Liver (tissue), 9 donors: ENCODE results near the gene MAVS. TPM values are rescaled to one million over a fixed set of nuclear protein-coding genes. Genes with fewer than 3 reads are reported as not detected.

Experiments used
- DNase-seq: peaks from one replicate; pipeline ENCODE4 v3.0.0-alpha.2; 2017; ENCODE audit warnings: low spot score
- H3K27ac ChIP-seq, 2 donors: one replicate each; pipeline ENCODE4 v1.7.0; 2013; ENCODE audit warnings: inconsistent platforms in 2 of 2, low read length in 2 of 2, control low read depth in 1 of 2, low read depth in 1 of 2, mild to moderate bottlenecking in 1 of 2
- H3K27me3 ChIP-seq, 4 donors: one replicate each; pipeline versions ENCODE4 v1.6.1 to v1.7.0; 2013; ENCODE audit warnings: low read length in 3 of 4, inconsistent platforms in 1 of 4, mild to moderate bottlenecking in 1 of 4, moderate library complexity in 1 of 4; ENCODE audit not compliant: control insufficient read depth in 4 of 4, insufficient read depth in 4 of 4
- H3K36me3 ChIP-seq, 4 donors: one replicate each; pipeline versions ENCODE4 v1.6.1 to v1.7.0; 2013; ENCODE audit warnings: low read length in 3 of 4, mild to moderate bottlenecking in 3 of 4, low read depth in 1 of 4, moderate library complexity in 1 of 4; ENCODE audit not compliant: control insufficient read depth in 4 of 4, insufficient read depth in 3 of 4
- H3K4me1 ChIP-seq, 4 donors: one replicate each; pipeline versions ENCODE4 v1.6.1 to v1.7.0; 2013; ENCODE audit warnings: low read length in 3 of 4, mild to moderate bottlenecking in 3 of 4, moderate library complexity in 1 of 4; ENCODE audit not compliant: control insufficient read depth in 4 of 4, insufficient read depth in 4 of 4
- H3K4me3 ChIP-seq, 3 donors: one replicate each; pipeline versions ENCODE4 v1.6.1 to v1.7.0; 2013; ENCODE audit warnings: low read length in 3 of 3, control low read depth in 1 of 3, low read depth in 1 of 3, mild to moderate bottlenecking in 1 of 3
- H3K9ac ChIP-seq, 2 donors: one replicate each; pipeline ENCODE4 v1.7.0; 2013; ENCODE audit warnings: low read length in 2 of 2, mild to moderate bottlenecking in 2 of 2, moderate library complexity in 2 of 2, control low read depth in 1 of 2, low read depth in 1 of 2
- H3K9me3 ChIP-seq, 4 donors: one replicate each; pipeline versions ENCODE4 v1.6.1 to v1.7.0; 2013; ENCODE audit warnings: low read length in 3 of 4; ENCODE audit not compliant: control insufficient read depth in 4 of 4
- ATF3 ChIP-seq: IDR thresholded peaks from 2 replicates; pipeline ENCODE4 v1.6.1; 2016; ENCODE audit warnings: antibody characterized with exemption
- CTCF ChIP-seq: fragments of 150-350 bp; IDR thresholded peaks from 2 replicates; pipeline ENCODE4 v1.5.1; 2017; ENCODE audit warnings: improper control_type of control experiment, low read depth, low read length; ENCODE audit not compliant: missing input control
- EGR1 ChIP-seq, 2 donors: IDR thresholded peaks; 2 replicates each; pipeline ENCODE4 v1.6.1; 2016 to 2018; ENCODE audit warnings: antibody characterized with exemption in 2 of 2, low read depth in 2 of 2
- FOXA1 ChIP-seq: IDR thresholded peaks from 2 replicates; pipeline ENCODE4 v1.6.1; 2016; ENCODE audit warnings: antibody characterized with exemption
- FOXA2 ChIP-seq: IDR thresholded peaks from 2 replicates; pipeline ENCODE4 v1.6.1; 2016; ENCODE audit warnings: antibody characterized with exemption
- GABPA ChIP-seq, 2 donors: IDR thresholded peaks in 1 of 2; conservative IDR thresholded peaks in 1 of 2; 2 replicates each; pipeline ENCODE4 v1.6.1; 2016; ENCODE audit warnings: antibody characterized with exemption in 2 of 2, mild to moderate bottlenecking in 1 of 2, moderate library complexity in 1 of 2
- HNF4A ChIP-seq, 2 donors: conservative IDR thresholded peaks; 2 replicates each; pipeline ENCODE4 v1.6.1; 2016; ENCODE audit warnings: antibody characterized with exemption in 2 of 2, mild to moderate bottlenecking in 2 of 2
- HNF4G ChIP-seq: IDR thresholded peaks from 2 replicates; pipeline ENCODE4 v1.6.1; 2016; ENCODE audit warnings: antibody characterized with exemption
- MAX ChIP-seq: IDR thresholded peaks from 2 replicates; pipeline ENCODE4 v1.6.1; 2016; ENCODE audit warnings: antibody characterized with exemption
- NR2F2 ChIP-seq: IDR thresholded peaks from 2 replicates; pipeline ENCODE4 v1.6.1; 2016; ENCODE audit warnings: antibody characterized with exemption
- RAD21 ChIP-seq, 2 donors: IDR thresholded peaks; 2 replicates each; pipeline ENCODE4 v1.6.1; 2016; ENCODE audit warnings: antibody characterized with exemption in 2 of 2, mild to moderate bottlenecking in 2 of 2
- REST ChIP-seq: IDR thresholded peaks from 2 replicates; pipeline ENCODE4 v1.6.1; 2016; ENCODE audit warnings: antibody characterized with exemption, mild to moderate bottlenecking
- RXRA ChIP-seq, 2 donors: IDR thresholded peaks; 2 replicates each; pipeline ENCODE4 v1.6.1; 2017 to 2018; ENCODE audit warnings: antibody characterized with exemption in 2 of 2, mild to moderate bottlenecking in 1 of 2
- TAF1 ChIP-seq: conservative IDR thresholded peaks from 2 replicates; pipeline ENCODE4 v1.6.1; 2016; ENCODE audit warnings: antibody characterized with exemption, mild to moderate bottlenecking
- YY1 ChIP-seq: IDR thresholded peaks from 2 replicates; pipeline ENCODE4 v1.6.1; 2016; ENCODE audit warnings: antibody characterized with exemption, mild to moderate bottlenecking
- ZBTB33 ChIP-seq: IDR thresholded peaks from 2 replicates; pipeline ENCODE4 v1.6.1; 2016; ENCODE audit warnings: antibody characterized with exemption
- WGBS: extraction: QIAGEN DNeasy Blood & Tissue Kit; methylation state at CpG from one replicate; pipeline ENCODE4 v1.1.7; 2013; 5-methylcytosine and 5-hydroxymethylcytosine counted together
- polyA plus RNA-seq, 2 donors: library from polyadenylated mRNA; stranded (reverse) in 1 of 2; unstranded in 1 of 2; fragments of 200-250 nt in 1 of 2; fragments of >200 nt in 1 of 2; fragmentation: Nextera tagmentation in 1 of 2; extraction: Ambion mirVana in 1 of 2; gene quantifications; one replicate each; pipeline versions ENCODE4 v1.2.1 to v1.2.3, GENCODE V29; 2013 to 2015
- total RNA-seq, 2 donors: library from RNA; depleted of rRNA; stranded (reverse); fragments of >200 nt; gene quantifications; one replicate each; pipeline ENCODE4 v1.2.3, GENCODE V29; 2014
- donor health status: healthy.
- donor health status: healthy.
- donor health status: healthy.
- donor health status: healthy.
- donor health status: healthy.

MAVS gene
- total and polyA plus RNA-seq, 4 donors: 4.7 to 20.9 (median 11.9) TPM

GRCh38 chr20:3812975-3813847 is 33.4 kb upstream of the MAVS start (continued):
- no peak for TF ChIP-seq EGR1 (IDR thresholded peaks at IDR 0.05; ENCODE audit: low read depth in 2 of 2)
- TF ChIP-seq HNF4A (conservative IDR thresholded peaks at IDR 0.05): no peak
- no peak for TF ChIP-seq RAD21 (IDR thresholded peaks at IDR 0.05)
- TF ChIP-seq TAF1: no peak
- no peak for TF ChIP-seq GABPA (IDR thresholded peaks at IDR 0.05 in 1 of 2, conservative IDR thresholded peaks at IDR 0.05 in 1 of 2)
- TF ChIP-seq NR2F2: no peak

- WGBS: 85% methylated on average over 12 of the region's 12 CpGs
- H3K27ac ChIP-seq: no peak overlapping the region
- DNase-seq: no peak
- no peaks in the 10 kb centered on the region for H3K9me3 ChIP-seq
- H3K9ac ChIP-seq: no peak overlapping the region
- H3K36me3 ChIP-seq: no peaks in the 10 kb centered on the region
- H3K27me3 ChIP-seq: no peaks in the 10 kb centered on the region
- peaks cover 5 to 23% (median 14%) of the 10 kb centered on the region in 4 donors for H3K4me1 ChIP-seq
- H3K4me3 ChIP-seq: no peak overlapping the region
- TF ChIP-seq RXRA (IDR thresholded peaks at IDR 0.05) (no peak), YY1 (no peak), ATF3 (no peak), NR2F2 (no peak), REST (no peak), HNF4G (no peak), FOXA1 (no peak), CTCF (no peak), TAF1 (no peak), FOXA2 (no peak), ZBTB33 (no peak), GABPA (IDR thresholded peaks at IDR 0.05 in 1 of 2, conservative IDR thresholded peaks at IDR 0.05 in 1 of 2) (no peak), RAD21 (IDR thresholded peaks at IDR 0.05) (no peak), MAX (no peak)
Observed at GRCh38 chr20:3813848-3814581, 32.6 kb upstream of the MAVS start.
